Stimulated activated CD8-positive, alpha-beta memory T cell treated with anti-CD3 and anti-CD28 coated beads, Interleukin-4, amount 100 ng/mL, for 48 hours (primary cell): Measurements from ENCODE around the gene SELENOS.
"Not testable (repeated sequence)": the region's sequence is repeated elsewhere in the genome, so short reads cannot be mapped to it uniquely, and the experiment has no call there.

Experiments
- DNase-seq: peaks from one replicate; pipeline ENCODE4 v3.0.0-alpha.2; 2020

SELENOS gene

GRCh38 chr15:101309436-101310160 lies 32.3 kb upstream of the SELENOS start:
- DNase-seq = no peak

GRCh38 chr15:101308604-101309435 lies 31.5 kb upstream of the SELENOS start:
- DNase-seq = no peak

GRCh38 chr15:101307897-101308603 lies 30.8 kb upstream of the SELENOS start:
- DNase-seq = no peak

GRCh38 chr15:101307048-101307896 lies 30.0 kb upstream of the SELENOS start:
- DNase-seq = no peak

GRCh38 chr15:101306341-101307047 lies 29.2 kb upstream of the SELENOS start:
- DNase-seq = no peak

GRCh38 chr15:101305820-101306255 lies 28.6 kb upstream of the SELENOS start:
- DNase-seq = no peak

- no peak for DNase-seq
Observed at GRCh38 chr15:101303408-101303807, 26.1 kb upstream of the SELENOS start.

GRCh38 chr15:101296418-101297405 lies 19.4 kb upstream of the SELENOS start:
- peak; percentile 14 for DNase-seq

GRCh38 chr15:101295607-101296161 lies 18.4 kb upstream of the SELENOS start:
- no peak for DNase-seq

- DNase-seq = peak; percentile 99
Observed at GRCh38 chr15:101294731-101295606, 17.7 kb upstream of the SELENOS start, which contains the start of gene SNRPA1. TSS of gene SNRPA1 (minus strand) at chr15:101295248. CDS start at chr15:101295178, 70 bp downstream.

- peak; percentile 23 for DNase-seq
Observed at GRCh38 chr15:101293122-101293521, 15.8 kb upstream of the SELENOS start.

- peak; percentile 13 for DNase-seq
Observed at GRCh38 chr15:101288905-101289513, 11.7 kb upstream of the SELENOS start.

GRCh38 chr15:101287342-101287741 lies 10.1 kb upstream of the SELENOS start:
- DNase-seq = not testable (repeated sequence)

GRCh38 chr15:101286471-101287114 lies 9.3 kb upstream of the SELENOS start:
- DNase-seq = peak; percentile 5

GRCh38 chr15:101283931-101284330 lies 6.6 kb upstream of the SELENOS start:
- DNase-seq = peak; percentile 12

- DNase-seq = no peak
Observed at GRCh38 chr15:101280007-101280406, 2.7 kb upstream of the SELENOS start.

GRCh38 chr15:101277943-101278564 lies 769 bp upstream of the SELENOS start:
- no peak for DNase-seq
